ENCODE results near the gene MAP4K2. TPM values are rescaled to one million over a fixed set of nuclear protein-coding genes. Genes with fewer than 3 reads are reported as not detected.

MAP4K2 gene
- total RNA-seq, 8 experiments from 2014 or later: 3.0 to 15.7 (median 7.2) TPM

- peak overlapping the region; percentile 30 to 37 (median 36) for H3K4me3 ChIP-seq
- no CpG with 5 or more reads among the region's 20 CpGs for WGBS, 10 experiments
- H3K4me1 ChIP-seq (replicated peaks in 1 of 2): peaks cover 18 to 29% of the 10 kb centered on the region in 2 donors
- peak overlapping the region; percentile 18 to 79 for H3K27ac ChIP-seq
- in situ Hi-C loops (cut with MboI; ENCODE audit: low pct_unique_long_range_greater_than_20kb in 2 of 9, low sequenced_read_pairs in 9 of 9, unreplicated experiment in 9 of 9): no loop called here
- peak in 5 of 8 experiments; percentile 21 to 46 (median 35) for ATAC-seq (replicated peaks in 6 of 8)
Measured at GRCh38 chr11:64745189-64745520, 57.9 kb downstream of the MAP4K2 start.

- H3K4me1 ChIP-seq (replicated peaks in 1 of 2): peaks cover 18 to 29% of the 10 kb centered on the region in 2 donors
- peak overlapping the region; percentile 18 to 79 for H3K27ac ChIP-seq
- in situ Hi-C loops (cut with MboI; ENCODE audit: low pct_unique_long_range_greater_than_20kb in 2 of 9, low sequenced_read_pairs in 9 of 9, unreplicated experiment in 9 of 9): no loop called here
- WGBS, 10 experiments: 0% methylated on average over 1 of the region's 89 CpGs; no CpG with 5 or more reads in 9 of the 10 experiments
- H3K4me3 ChIP-seq: peak overlapping the region; percentile 30 to 37 (median 36)
- peak in 5 of 8 experiments; percentile 43 to 67 (median 55) for ATAC-seq (replicated peaks in 6 of 8)
Measured at GRCh38 chr11:64744544-64745188, 58.3 kb downstream of the MAP4K2 start.

- Histone ChIP-seq H3K4me3 (peak within 1 kb of the TSS; percentile 30 to 37 (median 36)), H3K27ac (peak within 1 kb of the TSS; percentile 18 to 79), H3K4me1 (replicated peaks in 1 of 2) (peaks cover 18 to 29% of the 10 kb centered on the region in 2 donors)
- 3 to 23% (median 10%) methylated on average over 3 to 16 of the region's 57 CpGs; no CpG with 5 or more reads in 6 of the 10 experiments for WGBS, 10 experiments
- ATAC-seq (replicated peaks in 6 of 8): peak; percentile 2 to 11 (median 10)
- in situ Hi-C loops (cut with MboI; ENCODE audit: low pct_unique_long_range_greater_than_20kb in 2 of 9, low sequenced_read_pairs in 9 of 9, unreplicated experiment in 9 of 9): no loop called here
Measured at GRCh38 chr11:64743591-64744543, 59.1 kb downstream of the MAP4K2 start, which contains the start of gene RASGRP2. Gene RASGRP2, minus strand, starts transcription at chr11:64744142. Its CDS starts 1,276 bp downstream, at chr11:64742866.

- WGBS, 10 experiments: 11 to 20% methylated on average over 1 to 6 of the region's 58 CpGs; no CpG with 5 or more reads in 8 of the 10 experiments
- in situ Hi-C loops (cut with MboI; ENCODE audit: low pct_unique_long_range_greater_than_20kb in 2 of 9, low sequenced_read_pairs in 9 of 9, unreplicated experiment in 9 of 9): no loop called here
- peak; percentile 1 to 55 (median 8) for ATAC-seq (replicated peaks in 6 of 8)
- Histone ChIP-seq H3K4me1 (replicated peaks in 1 of 2) (peaks cover 18 to 29% of the 10 kb centered on the region in 2 donors), H3K4me3 (peak overlapping the region in 4 of 5 donors; percentile 3 to 16 (median 6)), H3K27ac (no peak overlapping the region)
Measured at GRCh38 chr11:64742889-64743590, 60.0 kb downstream of the MAP4K2 start.

- WGBS, 10 experiments: 0 to 100% (median 16%) methylated on average over 1 to 18 of the region's 54 CpGs; no CpG with 5 or more reads in 2 of the 10 experiments
- Histone ChIP-seq H3K4me1 (replicated peaks in 1 of 2) (peaks cover 18 to 29% of the 10 kb centered on the region in 2 donors), H3K27ac (peak overlapping the region in 1 of 2 donors; percentile 7), H3K4me3 (peak overlapping the region in 4 of 5 donors; percentile 3 to 16 (median 6))
- ATAC-seq (replicated peaks in 6 of 8): peak in 7 of 8 experiments; percentile 0 to 58 (median 2)
- in situ Hi-C loops (cut with MboI; ENCODE audit: low pct_unique_long_range_greater_than_20kb in 2 of 9, low sequenced_read_pairs in 9 of 9, unreplicated experiment in 9 of 9): no loop called here
Measured at GRCh38 chr11:64742087-64742888, 60.7 kb downstream of the MAP4K2 start.

- no peak overlapping the region for H3K4me3 ChIP-seq
- in situ Hi-C loops (cut with MboI; ENCODE audit: low pct_unique_long_range_greater_than_20kb in 2 of 9, low sequenced_read_pairs in 9 of 9, unreplicated experiment in 9 of 9): no loop called here
- ATAC-seq (replicated peaks in 6 of 8): no peak
- H3K27ac ChIP-seq: no peak overlapping the region
- peaks cover 18 to 29% of the 10 kb centered on the region in 2 donors for H3K4me1 ChIP-seq (replicated peaks in 1 of 2)
- WGBS, 10 experiments: 0 to 83% (median 42%) methylated on average over 2 to 3 of the region's 24 CpGs; no CpG with 5 or more reads in 6 of the 10 experiments
Measured at GRCh38 chr11:64741375-64742086, 61.5 kb downstream of the MAP4K2 start.

- Histone ChIP-seq H3K4me3 (no peak overlapping the region), H3K27ac (no peak overlapping the region), H3K4me1 (replicated peaks in 1 of 2) (peaks cover 22 to 34% of the 10 kb centered on the region in 2 donors)
- no peak for ATAC-seq (replicated peaks in 6 of 8)
- 96 to 100% methylated on average over 4 of the region's 12 CpGs; no CpG with 5 or more reads in 8 of the 10 experiments for WGBS, 10 experiments
- in situ Hi-C loops (cut with MboI; ENCODE audit: low pct_unique_long_range_greater_than_20kb in 2 of 9, low sequenced_read_pairs in 9 of 9, unreplicated experiment in 9 of 9): no loop called here
Measured at GRCh38 chr11:64739871-64740270, 63.1 kb downstream of the MAP4K2 start.

GRCh38 chr11:64736654-64737053 lies 66.4 kb downstream of the MAP4K2 start:
- no peak overlapping the region for H3K4me3 ChIP-seq
- no peak overlapping the region for H3K27ac ChIP-seq
- WGBS, 10 experiments: 88 to 100% (median 95%) methylated on average over 3 to 12 of the region's 15 CpGs; no CpG with 5 or more reads in 7 of the 10 experiments
- in situ Hi-C loops (cut with MboI; ENCODE audit: low pct_unique_long_range_greater_than_20kb in 2 of 9, low sequenced_read_pairs in 9 of 9, unreplicated experiment in 9 of 9): no loop called here
- no peak for ATAC-seq (replicated peaks in 6 of 8)
- peaks cover 9 to 11% of the 10 kb centered on the region in 2 donors for H3K4me1 ChIP-seq (replicated peaks in 1 of 2)

GRCh38 chr11:64735725-64736259 lies 67.2 kb downstream of the MAP4K2 start:
- WGBS, 10 experiments: 20 to 83% (median 69%) methylated on average over 1 to 3 of the region's 9 CpGs; no CpG with 5 or more reads in 4 of the 10 experiments
- no peak overlapping the region for H3K4me3 ChIP-seq
- peak in 5 of 8 experiments; percentile 60 to 88 (median 79) for ATAC-seq (replicated peaks in 6 of 8)

More at GRCh38 chr11:64735725-64736259, 67.2 kb downstream of the MAP4K2 start:
- in situ Hi-C loops (cut with MboI; ENCODE audit: low pct_unique_long_range_greater_than_20kb in 2 of 9, low sequenced_read_pairs in 9 of 9, unreplicated experiment in 9 of 9): no loop called here
- Histone ChIP-seq H3K4me1 (replicated peaks in 1 of 2) (peaks cover 11 to 13% of the 10 kb centered on the region in 2 donors), H3K27ac (peak overlapping the region in 1 of 2 donors; percentile 65)
